Measurements from ENCODE around the gene CLDN6. TPM values are rescaled to one million over a fixed set of nuclear protein-coding genes. Genes with fewer than 3 reads are reported as not detected.

The CLDN6 gene
- total RNA-seq, 1 donor from 2014 or later = not detected

- H3K4me1 Mint-ChIP-seq (ENCODE audit: low read depth) = peaks cover 17% of the 10 kb centered on the region
- no peak overlapping the region for H3K27ac Mint-ChIP-seq
- intact Hi-C loops (cut with micrococcal nuclease) = no loop called here
- no peak for DNase-seq (ENCODE audit: low spot score)
- H3K9me3 Mint-ChIP-seq = no peaks in the 10 kb centered on the region
- H3K36me3 Mint-ChIP-seq (ENCODE audit: low read depth) = peaks cover 39% of the 10 kb centered on the region
- peaks cover 5% of the 10 kb centered on the region for H3K27me3 Mint-ChIP-seq (ENCODE audit: low read depth)
- no peak overlapping the region for H3K4me3 Mint-ChIP-seq (ENCODE audit: low read depth)
Measured at GRCh38 chr16:2973093-2973492, 44.9 kb downstream of the CLDN6 start.

GRCh38 chr16:2971985-2972784 is 45.8 kb downstream of the CLDN6 start:
- H3K27me3 Mint-ChIP-seq (ENCODE audit: low read depth) = peaks cover 8% of the 10 kb centered on the region
- H3K4me1 Mint-ChIP-seq (ENCODE audit: low read depth) = peaks cover 18% of the 10 kb centered on the region
- peaks cover 33% of the 10 kb centered on the region for H3K36me3 Mint-ChIP-seq (ENCODE audit: low read depth)
- H3K4me3 Mint-ChIP-seq (ENCODE audit: low read depth) = peak overlapping the region; percentile 55
- no peak for DNase-seq (ENCODE audit: low spot score)
- intact Hi-C loops (cut with micrococcal nuclease) = no loop called here
- peak overlapping the region; percentile 45 for H3K27ac Mint-ChIP-seq
- H3K9me3 Mint-ChIP-seq = no peaks in the 10 kb centered on the region

GRCh38 chr16:2971134-2971984 is 46.6 kb downstream of the CLDN6 start:
- Mint-ChIP-seq H3K27me3 (ENCODE audit: low read depth) (peaks cover 9% of the 10 kb centered on the region), H3K27ac (no peak overlapping the region), H3K4me1 (ENCODE audit: low read depth) (peaks cover 18% of the 10 kb centered on the region), H3K36me3 (ENCODE audit: low read depth) (peaks cover 30% of the 10 kb centered on the region), H3K9me3 (no peaks in the 10 kb centered on the region), H3K4me3 (ENCODE audit: low read depth) (peak overlapping the region; percentile 76)
- intact Hi-C loops (cut with micrococcal nuclease) = no loop called here
- no peak for DNase-seq (ENCODE audit: low spot score)

GRCh38 chr16:2970563-2970962 is 47.4 kb downstream of the CLDN6 start:
- H3K36me3 Mint-ChIP-seq (ENCODE audit: low read depth) = peaks cover 23% of the 10 kb centered on the region

GRCh38 chr16:2969545-2970521 is 48.1 kb downstream of the CLDN6 start:
- Mint-ChIP-seq H3K36me3 (ENCODE audit: low read depth) (peaks cover 23% of the 10 kb centered on the region), H3K4me1 (ENCODE audit: low read depth) (peaks cover 21% of the 10 kb centered on the region), H3K27ac (peak overlapping the region; percentile 22), H3K4me3 (ENCODE audit: low read depth) (peak overlapping the region; percentile 76), H3K27me3 (ENCODE audit: low read depth) (peaks cover 15% of the 10 kb centered on the region), H3K9me3 (no peaks in the 10 kb centered on the region)
- peak; percentile 80 for DNase-seq (ENCODE audit: low spot score)
- intact Hi-C loops (cut with micrococcal nuclease) = loop anchor here (2.0 kb wide), 2 partner anchors 13 to 65 kb away; no protein-coding TSS in a partner anchor

More at GRCh38 chr16:2970563-2970962, 47.4 kb downstream of the CLDN6 start:
- intact Hi-C loops (cut with micrococcal nuclease) = no loop called here
- Mint-ChIP-seq H3K27ac (no peak overlapping the region), H3K27me3 (ENCODE audit: low read depth) (peaks cover 11% of the 10 kb centered on the region), H3K4me3 (ENCODE audit: low read depth) (peak overlapping the region; percentile 76), H3K9me3 (no peaks in the 10 kb centered on the region), H3K4me1 (ENCODE audit: low read depth) (peaks cover 21% of the 10 kb centered on the region)
- no peak for DNase-seq (ENCODE audit: low spot score)

- Mint-ChIP-seq H3K27ac (peak within 1 kb of the TSS; percentile 38), H3K36me3 (ENCODE audit: low read depth) (peaks cover 23% of the 10 kb centered on the region), H3K4me3 (ENCODE audit: low read depth) (peak within 1 kb of the TSS; percentile 76), H3K4me1 (ENCODE audit: low read depth) (peaks cover 23% of the 10 kb centered on the region), H3K27me3 (ENCODE audit: low read depth) (peaks cover 17% of the 10 kb centered on the region), H3K9me3 (no peaks in the 10 kb centered on the region)
- peak; percentile 83 for DNase-seq (ENCODE audit: low spot score)
- intact Hi-C loops (cut with micrococcal nuclease) = loop anchor here (2.0 kb wide), 2 partner anchors 14 to 64 kb away; no protein-coding TSS in a partner anchor
Measured at GRCh38 chr16:2968738-2969544, 49.0 kb downstream of the CLDN6 start, which contains the start of gene PAQR4. TSS of gene PAQR4 (plus strand) at chr16:2969348. CDS start at chr16:2969675, 327 bp downstream.

GRCh38 chr16:2968368-2968737 is 49.6 kb downstream of the CLDN6 start:
- Mint-ChIP-seq H3K27ac (peak overlapping the region; percentile 38), H3K4me3 (ENCODE audit: low read depth) (peak overlapping the region; percentile 70), H3K27me3 (ENCODE audit: low read depth) (peaks cover 19% of the 10 kb centered on the region), H3K36me3 (ENCODE audit: low read depth) (peaks cover 23% of the 10 kb centered on the region), H3K9me3 (no peaks in the 10 kb centered on the region), H3K4me1 (ENCODE audit: low read depth) (peaks cover 23% of the 10 kb centered on the region)
- no peak for DNase-seq (ENCODE audit: low spot score)
- intact Hi-C loops (cut with micrococcal nuclease) = loop anchor here (2.0 kb wide), 2 partner anchors 14 to 64 kb away; no protein-coding TSS in a partner anchor

GRCh38 chr16:2967721-2968161 is 50.2 kb downstream of the CLDN6 start:
- intact Hi-C loops (cut with micrococcal nuclease) = loop anchor here (2.0 kb wide), 2 partner anchors 15 to 63 kb away; no protein-coding TSS in a partner anchor
- peaks cover 23% of the 10 kb centered on the region for H3K4me1 Mint-ChIP-seq (ENCODE audit: low read depth)
- no peak for DNase-seq (ENCODE audit: low spot score)
- no peak overlapping the region for H3K27ac Mint-ChIP-seq
- H3K9me3 Mint-ChIP-seq = no peaks in the 10 kb centered on the region
- H3K36me3 Mint-ChIP-seq (ENCODE audit: low read depth) = peaks cover 23% of the 10 kb centered on the region
- H3K4me3 Mint-ChIP-seq (ENCODE audit: low read depth) = peak overlapping the region; percentile 8
- H3K27me3 Mint-ChIP-seq (ENCODE audit: low read depth) = peaks cover 21% of the 10 kb centered on the region

GRCh38 chr16:2967211-2967631 is 50.8 kb downstream of the CLDN6 start:
- Mint-ChIP-seq H3K27me3 (ENCODE audit: low read depth) (peaks cover 21% of the 10 kb centered on the region), H3K36me3 (ENCODE audit: low read depth) (peaks cover 17% of the 10 kb centered on the region), H3K4me1 (ENCODE audit: low read depth) (peaks cover 23% of the 10 kb centered on the region), H3K9me3 (no peaks in the 10 kb centered on the region), H3K4me3 (ENCODE audit: low read depth) (no peak overlapping the region), H3K27ac (no peak overlapping the region)
- no peak for DNase-seq (ENCODE audit: low spot score)
- intact Hi-C loops (cut with micrococcal nuclease) = no loop called here

- intact Hi-C loops (cut with micrococcal nuclease) = no loop called here
- H3K9me3 Mint-ChIP-seq = no peaks in the 10 kb centered on the region
- H3K4me3 Mint-ChIP-seq (ENCODE audit: low read depth) = no peak overlapping the region
- no peak for DNase-seq (ENCODE audit: low spot score)
- peaks cover 25% of the 10 kb centered on the region for H3K27me3 Mint-ChIP-seq (ENCODE audit: low read depth)
- no peak overlapping the region for H3K27ac Mint-ChIP-seq
- H3K4me1 Mint-ChIP-seq (ENCODE audit: low read depth) = peaks cover 22% of the 10 kb centered on the region
- H3K36me3 Mint-ChIP-seq (ENCODE audit: low read depth) = peaks cover 13% of the 10 kb centered on the region
Measured at GRCh38 chr16:2966808-2967191, 51.2 kb downstream of the CLDN6 start.

- Mint-ChIP-seq H3K36me3 (ENCODE audit: low read depth) (peaks cover 11% of the 10 kb centered on the region), H3K27me3 (ENCODE audit: low read depth) (peaks cover 27% of the 10 kb centered on the region), H3K4me3 (ENCODE audit: low read depth) (no peak overlapping the region), H3K9me3 (no peaks in the 10 kb centered on the region), H3K27ac (no peak overlapping the region), H3K4me1 (ENCODE audit: low read depth) (peaks cover 24% of the 10 kb centered on the region)
- no peak for DNase-seq (ENCODE audit: low spot score)
- intact Hi-C loops (cut with micrococcal nuclease) = no loop called here
Measured at GRCh38 chr16:2966043-2966807, 51.8 kb downstream of the CLDN6 start.
